ENCODE results near the gene FXYD6.
A peak's percentile ranks its signal among the peaks of the same experiment; 100 is the strongest.

The FXYD6 gene

GRCh38 chr11:117837070-117837776 lies 39.2 kb downstream of the FXYD6 start:
- Mint-ChIP-seq H3K36me3 (ENCODE audit: low read depth) (no peaks in the 10 kb centered on the region), H3K4me3 (no peak overlapping the region), H3K9me3 (no peaks in the 10 kb centered on the region), H3K4me1 (peaks cover 44% of the 10 kb centered on the region), H3K27ac (no peak overlapping the region), H3K27me3 (ENCODE audit: low read depth, poor library complexity) (peaks cover 26% of the 10 kb centered on the region)
- no peak for DNase-seq
- TF ChIP-seq CTCF (IDR thresholded peaks at IDR 0.05) = no peak

GRCh38 chr11:117836077-117836960 lies 40.1 kb downstream of the FXYD6 start:
- Mint-ChIP-seq H3K4me1 (peaks cover 46% of the 10 kb centered on the region), H3K36me3 (ENCODE audit: low read depth) (no peaks in the 10 kb centered on the region), H3K4me3 (no peak overlapping the region), H3K27me3 (ENCODE audit: low read depth, poor library complexity) (peaks cover 24% of the 10 kb centered on the region), H3K9me3 (no peaks in the 10 kb centered on the region), H3K27ac (peak overlapping the region; percentile 53)
- no peak for TF ChIP-seq CTCF (IDR thresholded peaks at IDR 0.05)
- DNase-seq = no peak

GRCh38 chr11:117835576-117835975 lies 40.9 kb downstream of the FXYD6 start:
- Mint-ChIP-seq H3K4me1 (peaks cover 53% of the 10 kb centered on the region), H3K36me3 (ENCODE audit: low read depth) (no peaks in the 10 kb centered on the region), H3K27ac (no peak overlapping the region), H3K4me3 (no peak overlapping the region), H3K9me3 (no peaks in the 10 kb centered on the region), H3K27me3 (ENCODE audit: low read depth, poor library complexity) (peaks cover 23% of the 10 kb centered on the region)
- TF ChIP-seq CTCF (IDR thresholded peaks at IDR 0.05) = no peak
- DNase-seq = no peak

- no peak for TF ChIP-seq CTCF (IDR thresholded peaks at IDR 0.05)
- DNase-seq = no peak
- Mint-ChIP-seq H3K27ac (no peak overlapping the region), H3K36me3 (ENCODE audit: low read depth) (no peaks in the 10 kb centered on the region), H3K9me3 (no peaks in the 10 kb centered on the region), H3K4me3 (no peak overlapping the region), H3K27me3 (ENCODE audit: low read depth, poor library complexity) (peaks cover 26% of the 10 kb centered on the region), H3K4me1 (peaks cover 59% of the 10 kb centered on the region)
Observed at GRCh38 chr11:117834838-117835443, 41.5 kb downstream of the FXYD6 start.

GRCh38 chr11:117834068-117834810 lies 42.2 kb downstream of the FXYD6 start:
- Mint-ChIP-seq H3K36me3 (ENCODE audit: low read depth) (no peaks in the 10 kb centered on the region), H3K27ac (no peak overlapping the region), H3K4me1 (peaks cover 59% of the 10 kb centered on the region), H3K9me3 (no peaks in the 10 kb centered on the region), H3K4me3 (no peak overlapping the region), H3K27me3 (ENCODE audit: low read depth, poor library complexity) (peaks cover 26% of the 10 kb centered on the region)
- TF ChIP-seq CTCF (IDR thresholded peaks at IDR 0.05) = no peak
- DNase-seq = no peak
